Stimulated activated CD8-positive, alpha-beta memory T cell treated with anti-CD3 and anti-CD28 coated beads, Interleukin-2, amount 100 ng/mL, for 1 hour (primary cell): Measurements from ENCODE around the gene GATB.

Experiments used
- DNase-seq, 2 donors: peaks; one replicate each; pipeline ENCODE4 v3.0.0-alpha.2; 2020; ENCODE audit warnings: low read depth in 2 of 2

GATB gene

DNA sequence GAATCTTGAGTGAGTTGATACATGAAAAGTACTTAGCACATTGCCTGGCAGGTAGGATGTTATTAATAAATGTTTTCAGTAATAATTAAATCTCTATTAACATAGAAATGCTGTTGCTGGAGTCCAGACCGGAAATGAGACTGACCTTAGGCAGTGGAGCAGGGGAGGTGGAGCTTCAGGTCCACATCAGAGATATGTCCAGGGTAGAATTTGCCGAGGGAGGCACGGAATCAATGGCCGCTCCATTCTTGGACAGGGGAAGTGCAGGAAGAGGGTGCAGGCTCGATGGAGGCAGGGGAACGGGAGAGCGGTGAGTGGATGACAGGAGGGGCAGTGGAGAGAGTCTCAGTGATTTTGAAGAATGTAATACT is 107.3 kb downstream of the GATB start:
- no peak for DNase-seq

GRCh38 chr4:151652841-151653547 is 107.8 kb downstream of the GATB start:
- DNase-seq = no peak

GRCh38 chr4:151651496-151651895 is 109.3 kb downstream of the GATB start:
- no peak for DNase-seq

- DNase-seq = no peak
Measured at GRCh38 chr4:151649479-151649878, 111.3 kb downstream of the GATB start.

DNA sequence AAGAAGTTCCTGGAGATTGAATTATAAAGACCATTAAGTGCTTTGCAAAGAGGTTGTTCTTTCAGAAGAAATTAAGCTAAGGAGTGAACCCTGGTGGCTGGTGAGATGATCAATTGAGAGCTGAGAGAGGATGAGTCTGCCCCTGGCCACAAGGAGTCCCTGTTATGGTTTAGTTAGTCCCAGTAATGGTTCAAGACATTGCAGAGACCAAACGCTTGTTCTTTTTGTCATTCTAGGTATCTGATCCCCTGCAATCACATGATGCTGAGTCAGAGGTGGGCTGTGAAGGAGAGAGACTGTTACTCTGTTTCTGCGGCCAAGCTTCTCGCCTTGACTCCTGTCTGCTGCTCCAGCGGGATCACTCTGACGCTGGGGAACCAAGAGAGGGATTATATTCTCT is 114.5 kb downstream of the GATB start:
- no peak for DNase-seq

- no peak for DNase-seq
Measured at GRCh38 chr4:151644622-151645021, 116.2 kb downstream of the GATB start.

DNA sequence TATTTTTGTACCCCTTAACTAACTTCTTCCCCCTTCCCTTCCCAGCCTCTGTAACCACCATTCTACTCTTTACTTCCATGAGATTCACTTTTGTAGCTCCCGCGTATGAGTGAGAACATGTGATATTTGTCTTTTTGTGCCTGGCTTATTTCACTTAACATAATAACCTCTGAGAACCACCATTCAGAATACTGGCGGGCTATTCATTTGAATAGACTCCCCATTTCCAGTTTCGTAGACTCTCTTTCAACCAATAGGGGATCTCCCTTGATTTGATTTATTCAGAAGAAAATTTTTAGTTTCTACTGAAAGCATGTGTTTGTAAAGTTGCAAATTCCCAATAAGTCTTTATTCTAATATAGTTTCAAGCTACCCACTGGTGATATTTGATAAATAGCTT is 117.2 kb downstream of the GATB start:
- DNase-seq = no peak

- DNase-seq = no peak
Measured at GRCh38 chr4:151641983-151642382, 118.8 kb downstream of the GATB start.

DNA sequence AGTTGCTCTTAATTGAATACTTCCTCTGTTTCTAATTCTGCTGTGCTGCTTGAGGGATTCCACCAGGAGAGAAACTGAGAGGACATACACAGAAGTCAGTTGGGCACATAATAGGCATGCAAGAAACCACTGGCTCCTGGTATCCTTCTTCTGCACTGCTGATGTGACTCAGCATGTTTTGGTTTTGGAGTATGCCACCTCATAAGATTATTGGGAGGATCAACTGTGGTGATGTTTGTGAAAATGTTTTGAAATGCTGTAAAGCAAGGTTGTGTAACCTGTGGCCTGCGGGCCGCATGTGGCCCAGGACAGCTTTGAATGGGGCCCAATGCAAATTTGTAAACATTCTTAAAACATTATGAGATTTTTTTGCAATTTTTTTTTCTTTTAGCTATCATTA is 119.6 kb downstream of the GATB start:
- DNase-seq = no peak

DNA sequence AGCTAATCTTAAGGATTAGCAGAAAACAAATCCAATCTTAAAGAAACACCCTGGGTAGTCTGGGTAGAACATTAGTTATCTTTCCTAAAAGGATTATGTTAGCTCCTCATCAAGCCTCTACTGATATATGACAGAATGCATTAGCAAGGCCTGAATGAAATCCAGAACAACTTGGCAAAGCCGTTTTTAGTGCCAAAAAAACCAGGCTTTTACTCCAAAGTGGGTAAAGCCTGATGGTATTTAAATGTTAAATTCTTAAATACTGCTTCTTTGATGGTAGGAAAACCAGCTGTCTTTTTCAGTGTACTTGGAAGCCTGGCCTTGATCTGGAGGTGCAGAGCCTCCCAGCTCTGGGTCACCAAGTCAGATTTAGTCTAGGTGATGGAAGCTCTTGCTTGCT is 120.4 kb downstream of the GATB start:
- DNase-seq = no peak

DNA sequence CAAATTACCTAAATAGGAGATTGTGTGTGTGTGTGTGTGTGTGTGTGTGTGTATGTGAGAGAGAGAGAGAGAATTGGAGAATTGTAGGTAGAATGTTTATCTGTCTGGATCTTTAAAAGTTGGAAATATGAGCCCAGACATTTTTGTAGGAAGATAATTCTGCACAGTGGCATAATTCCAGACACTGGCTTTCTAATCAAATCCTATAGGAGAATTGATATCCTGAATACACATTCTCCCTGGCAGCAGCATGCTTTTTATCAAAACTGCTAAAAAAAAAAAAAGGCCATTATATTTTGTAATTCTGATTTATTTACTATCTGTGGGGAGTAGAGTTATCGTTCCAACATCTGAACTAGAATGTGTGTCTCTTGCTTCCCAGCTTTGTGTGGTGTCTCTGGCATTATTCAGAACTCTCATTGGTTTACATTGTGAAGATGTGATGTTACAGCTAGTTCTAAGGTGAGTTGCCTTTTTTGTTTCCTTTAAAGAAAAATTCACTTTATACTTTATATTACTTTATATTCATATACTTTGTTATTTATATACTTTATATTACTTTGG is 122.4 kb downstream of the GATB start:
- no peak for DNase-seq

- DNase-seq = no peak
Measured at GRCh38 chr4:151631349-151631748, 129.5 kb downstream of the GATB start.

GRCh38 chr4:151629097-151629783 is 131.6 kb downstream of the GATB start:
- no peak for DNase-seq

- DNase-seq = no peak
Measured at GRCh38 chr4:151628001-151628608, 132.7 kb downstream of the GATB start.

GRCh38 chr4:151627491-151627890 is 133.3 kb downstream of the GATB start:
- DNase-seq = no peak

GRCh38 chr4:151626751-151627150 is 134.1 kb downstream of the GATB start:
- no peak for DNase-seq

DNA sequence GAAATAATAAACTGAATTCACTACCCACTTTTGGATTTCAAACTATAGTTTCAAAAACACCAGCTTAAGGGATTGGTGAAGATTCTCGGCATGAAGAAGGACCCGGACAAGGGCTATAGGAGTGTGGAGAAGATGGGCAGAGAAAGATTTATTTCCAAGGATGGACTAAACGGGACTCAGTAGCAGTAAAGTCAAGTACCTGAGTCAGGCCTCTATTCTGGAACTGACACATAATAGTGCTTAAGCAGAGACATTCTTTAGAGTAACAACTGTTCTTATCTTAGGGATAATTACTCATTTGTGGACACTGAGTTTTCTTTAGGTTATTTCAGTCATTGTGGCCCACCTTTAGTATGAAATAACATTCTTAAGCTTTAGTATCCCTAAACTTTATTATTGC is 134.6 kb downstream of the GATB start:
- no peak for DNase-seq

GRCh38 chr4:151624626-151625565 is 135.9 kb downstream of the GATB start:
- DNase-seq = no peak
